HL-60 (cell line): ENCODE data around the gene ZNF518B.

Source experiments
- CTCF ChIP-seq: IDR thresholded peaks from one replicate; pipeline ENCODE4 v1.5.1; 2011; ENCODE audit warnings: low read length, control low read depth, inconsistent platforms; ENCODE audit not compliant: insufficient read depth
- REST ChIP-seq: IDR thresholded peaks from 2 replicates; pipeline ENCODE4 v1.6.1; 2012; ENCODE audit warnings: low read depth; ENCODE audit not compliant: insufficient replicate concordance

GRCh38 chr4:10457255-10457801 is at the start of gene ZNF518B:
- no peak for TF ChIP-seq CTCF
- TF ChIP-seq REST, result no peak
